Stimulated activated naive CD4-positive, alpha-beta T cell (primary cell): ENCODE measurements around the gene IL13RA1.
A peak's percentile ranks its signal among the peaks of the same experiment; 100 is the strongest.
"Not testable (repeated sequence)": the region's sequence is repeated elsewhere in the genome, so short reads cannot be mapped to it uniquely, and the experiment has no call there.

Source experiments
- DNase-seq, 6 experiments: peaks; one replicate each; lab custom pipeline; 2025; lab: John Stamatoyannopoulos, UW

IL13RA1 gene

GRCh38 chrX:118726887-118727685 is at the start of gene IL13RA1:
IL13RA1 (plus strand) TSS chrX:118727606; CDS start chrX:118727639, 33 bp downstream.
- DNase-seq: peak in 1 of 6 experiments; percentile 6

- DNase-seq: no peak
Observed at GRCh38 chrX:118679290-118679689, 48.1 kb upstream of the IL13RA1 start.

DNA sequence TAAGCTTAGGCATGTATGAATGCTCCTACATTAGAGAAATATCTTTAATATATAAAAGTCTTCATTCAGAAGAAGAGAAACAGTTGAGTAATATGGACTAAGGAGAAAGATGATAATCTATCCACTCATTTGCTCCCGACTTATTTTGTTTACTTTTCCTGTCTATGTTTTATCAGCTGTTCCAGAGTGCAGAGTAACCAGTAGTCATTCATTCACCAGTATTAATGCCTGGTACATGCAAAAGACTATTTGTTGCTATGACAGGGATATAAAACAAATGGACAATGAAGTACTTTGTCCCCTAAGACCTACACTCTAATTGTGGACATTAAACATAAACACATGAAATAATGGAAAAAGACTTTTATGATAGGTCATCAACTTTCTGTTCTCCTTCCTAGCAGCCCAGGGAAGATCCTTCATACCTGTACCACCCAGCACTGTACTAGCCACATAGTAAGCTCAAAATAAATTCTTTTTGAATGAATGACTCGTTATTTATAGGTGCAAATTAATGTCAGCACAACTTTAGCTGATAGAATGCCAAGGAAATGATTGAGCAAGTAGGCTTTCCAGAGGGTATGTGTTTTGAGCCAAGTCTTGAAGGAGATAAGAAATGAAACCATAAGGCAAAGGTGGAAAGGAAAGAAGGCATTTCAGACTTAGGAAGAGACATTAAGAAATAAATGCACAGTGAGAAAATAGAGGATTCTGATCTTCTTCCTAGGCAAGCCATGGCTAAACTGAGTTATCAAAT is 45.0 kb upstream of the IL13RA1 start:
- DNase-seq: no peak

DNA sequence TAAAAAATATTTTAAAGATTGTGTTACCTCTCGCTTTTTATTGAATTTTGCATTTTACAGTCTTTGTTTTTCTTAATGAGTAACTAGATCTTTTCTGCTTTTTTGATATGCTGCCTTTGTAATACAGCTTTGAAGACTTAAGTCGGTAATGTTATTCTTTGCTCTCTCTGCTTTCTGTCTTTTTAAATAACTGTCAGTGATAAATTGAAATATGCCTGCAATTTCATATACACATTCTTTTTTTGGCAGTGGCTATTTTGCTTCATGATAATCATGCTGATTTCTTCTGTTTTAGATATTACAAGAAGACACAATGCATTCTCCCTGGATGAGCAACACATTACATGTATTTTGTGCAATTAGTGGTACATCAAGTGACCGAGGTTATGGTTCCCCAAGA is 42.0 kb upstream of the IL13RA1 start:
- no peak for DNase-seq

DNA sequence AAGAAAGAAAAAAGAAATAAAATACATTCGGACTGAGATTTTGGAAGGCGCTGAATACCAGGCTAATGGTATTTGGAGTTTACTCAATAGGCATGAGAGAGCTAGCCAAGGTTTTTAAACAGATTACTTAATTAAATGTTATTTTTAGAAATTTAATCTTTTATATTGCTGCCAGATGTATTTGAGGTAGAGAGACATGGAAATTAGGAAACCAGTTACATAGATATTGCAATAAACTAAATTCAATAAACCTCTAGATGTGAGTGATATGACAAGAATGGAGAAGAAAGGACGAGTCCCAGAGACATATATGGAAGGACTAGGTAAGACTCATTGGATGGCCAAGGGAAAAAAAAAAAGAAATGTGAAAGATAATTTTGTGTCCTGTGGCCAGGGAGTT is 38.5 kb upstream of the IL13RA1 start:
- DNase-seq: no peak

- DNase-seq: no peak
Observed at GRCh38 chrX:118693843-118694242, 33.6 kb upstream of the IL13RA1 start.

- DNase-seq: no peak
Observed at GRCh38 chrX:118694638-118695037, 32.8 kb upstream of the IL13RA1 start.

DNA sequence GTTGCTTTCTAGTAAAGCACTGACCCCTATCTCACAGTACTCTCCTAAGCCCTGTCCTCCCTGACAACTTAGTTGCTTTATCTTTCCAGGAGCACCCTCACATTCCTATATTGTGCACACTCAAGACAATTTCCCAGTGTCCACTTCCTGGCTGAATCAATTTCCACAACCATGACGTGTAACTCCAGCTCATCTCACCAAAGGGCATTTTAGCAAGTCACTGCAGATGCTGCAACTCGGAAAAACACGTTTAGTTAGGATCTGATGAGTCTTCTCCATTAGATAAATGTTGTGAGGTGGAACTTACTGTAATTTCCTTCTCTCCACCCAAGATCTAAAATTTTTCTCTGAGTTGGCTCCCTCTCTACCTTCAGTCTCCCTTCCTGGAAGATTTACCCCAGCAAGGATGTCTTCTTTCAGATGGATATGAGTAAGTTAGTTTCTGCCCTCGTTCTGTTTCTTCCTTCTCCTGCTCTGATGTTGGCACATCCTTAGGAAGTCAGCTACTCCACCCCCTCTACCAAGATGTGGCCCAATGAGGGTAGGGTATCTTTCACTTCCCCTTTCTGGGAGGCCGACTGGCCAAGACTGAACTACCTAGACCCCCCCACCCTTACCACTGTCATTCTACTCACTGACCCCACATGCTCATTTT is 28.8 kb upstream of the IL13RA1 start:
- no peak for DNase-seq

- DNase-seq: no peak
Observed at GRCh38 chrX:118702741-118703140, 24.7 kb upstream of the IL13RA1 start.

DNA sequence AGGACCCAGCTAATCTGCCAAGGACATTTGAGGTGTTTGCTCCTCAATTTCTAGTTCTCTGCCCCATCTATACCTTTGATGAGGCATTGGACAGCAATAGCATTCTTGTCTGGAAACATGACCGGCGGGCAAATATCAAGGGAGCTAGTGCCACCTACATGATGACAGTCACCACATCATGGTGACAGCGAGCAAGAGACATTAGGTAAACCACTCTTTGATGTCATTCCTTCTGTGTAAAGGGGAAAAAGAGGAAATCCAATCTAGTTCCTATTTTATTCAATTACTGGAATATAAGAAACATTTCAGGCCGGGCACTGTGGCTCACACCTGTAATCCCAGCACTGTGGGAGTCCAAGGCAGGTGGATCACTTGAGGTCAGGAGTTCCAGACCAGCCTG is 20.7 kb upstream of the IL13RA1 start:
- DNase-seq: no peak

GRCh38 chrX:118714521-118714920 is 12.9 kb upstream of the IL13RA1 start:
- DNase-seq: no peak

DNA sequence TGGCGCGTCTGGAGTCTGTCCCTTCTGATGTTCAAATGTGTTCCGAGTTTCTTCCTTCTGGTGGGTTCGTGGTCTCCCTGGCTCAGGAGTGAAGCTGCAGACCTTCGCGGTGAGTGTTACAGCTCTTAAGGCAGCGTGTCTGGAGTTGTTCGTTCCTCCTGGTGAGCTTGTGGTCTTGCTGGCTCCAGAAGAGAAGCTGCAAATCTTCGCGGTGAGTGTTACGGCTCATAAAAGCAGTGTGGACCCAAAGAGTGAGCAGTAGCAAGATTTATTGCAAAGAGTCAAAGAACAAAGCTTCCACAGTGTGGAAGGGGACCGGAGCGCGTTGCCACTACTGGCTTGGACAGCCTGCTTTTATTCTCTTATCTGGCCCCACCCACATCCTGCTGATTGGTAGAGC is 11.5 kb upstream of the IL13RA1 start:
- DNase-seq: not testable (repeated sequence)

- DNase-seq: not testable (repeated sequence)
Observed at GRCh38 chrX:118716833-118717232, 10.6 kb upstream of the IL13RA1 start.

DNA sequence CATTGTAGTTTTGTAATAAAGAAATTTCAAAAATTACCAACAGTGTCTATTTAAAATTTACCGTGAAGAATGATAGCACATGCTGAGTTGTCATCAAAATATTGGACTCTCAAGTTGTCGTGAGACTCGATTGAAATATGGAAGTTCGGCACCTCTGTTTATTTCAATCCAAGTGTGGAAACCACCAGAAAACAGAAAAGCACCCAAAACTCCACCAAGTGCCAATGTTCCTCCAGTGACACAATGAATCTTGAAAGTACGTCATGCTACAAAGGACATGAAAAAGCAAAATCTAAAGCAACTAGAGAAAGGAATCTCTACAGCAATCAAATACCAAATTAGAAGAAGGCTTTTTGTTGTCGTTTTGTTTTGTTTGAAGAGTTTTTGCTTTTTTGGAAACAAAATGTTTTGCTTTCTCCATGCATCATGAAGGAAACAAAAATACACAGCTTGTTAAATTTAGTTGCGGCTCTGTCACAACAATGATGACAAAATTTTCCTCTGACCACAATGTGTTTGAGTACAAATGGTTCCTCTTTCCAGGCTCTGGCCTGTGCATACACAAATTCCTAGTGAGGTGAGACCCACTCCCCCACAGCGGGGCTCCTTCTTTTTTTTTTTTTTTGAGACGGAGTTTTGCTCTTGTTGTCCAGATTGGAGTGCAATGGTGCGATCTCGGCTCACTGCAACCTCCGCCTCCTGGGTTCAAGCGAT is 9.6 kb upstream of the IL13RA1 start:
- DNase-seq: no peak

- DNase-seq: no peak
Observed at GRCh38 chrX:118718737-118719136, 8.7 kb upstream of the IL13RA1 start.

DNA sequence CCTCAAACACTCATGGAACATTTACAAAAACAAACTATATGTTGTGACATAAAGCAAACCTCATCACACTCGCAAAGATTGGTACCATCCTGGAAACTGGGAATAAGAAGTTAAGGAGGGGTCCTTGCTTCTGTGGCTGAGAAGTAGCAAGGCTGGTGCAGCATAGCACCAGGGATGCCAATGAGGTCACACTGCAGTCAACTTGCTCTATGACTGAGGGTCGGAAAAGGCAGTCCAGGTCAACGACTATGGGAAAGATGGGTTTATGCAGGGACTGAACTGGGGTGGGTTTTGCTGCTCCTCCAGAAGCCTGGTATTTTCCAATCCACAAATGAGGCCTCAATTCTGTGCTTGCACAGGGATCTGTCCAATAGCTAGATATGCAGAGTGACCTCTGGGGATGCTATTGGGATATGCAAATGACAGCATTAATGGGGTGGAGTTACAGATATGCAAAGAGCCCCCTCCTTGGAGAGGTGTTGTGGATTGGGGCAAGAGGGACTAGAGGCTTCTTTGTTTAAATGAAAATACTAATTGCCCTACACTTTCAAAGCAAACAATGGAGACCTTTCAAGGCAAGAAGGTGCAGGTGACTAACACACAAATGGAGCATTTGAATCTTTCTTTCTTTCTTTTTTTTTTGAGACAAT is 7.2 kb upstream of the IL13RA1 start:
- no peak for DNase-seq

DNA sequence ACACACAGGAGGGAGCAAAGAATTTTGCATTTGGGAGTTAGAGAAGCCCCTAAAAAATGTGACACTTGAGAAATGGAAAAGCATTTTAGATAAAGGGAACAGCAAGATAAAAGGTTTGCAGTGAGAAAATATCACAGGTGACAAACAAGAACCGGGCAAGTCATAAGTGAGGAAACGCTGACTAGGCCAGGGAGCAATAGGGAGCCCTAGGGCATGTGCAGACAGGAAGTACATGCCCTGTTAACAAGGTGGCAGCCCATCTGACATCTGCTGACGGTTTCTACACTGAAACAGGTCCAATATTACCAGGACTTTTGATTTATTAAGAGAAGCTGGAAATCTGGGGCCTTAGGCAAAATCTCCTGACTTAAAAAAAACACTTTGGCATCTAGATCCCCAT is 4.0 kb upstream of the IL13RA1 start:
- no peak for DNase-seq

DNA sequence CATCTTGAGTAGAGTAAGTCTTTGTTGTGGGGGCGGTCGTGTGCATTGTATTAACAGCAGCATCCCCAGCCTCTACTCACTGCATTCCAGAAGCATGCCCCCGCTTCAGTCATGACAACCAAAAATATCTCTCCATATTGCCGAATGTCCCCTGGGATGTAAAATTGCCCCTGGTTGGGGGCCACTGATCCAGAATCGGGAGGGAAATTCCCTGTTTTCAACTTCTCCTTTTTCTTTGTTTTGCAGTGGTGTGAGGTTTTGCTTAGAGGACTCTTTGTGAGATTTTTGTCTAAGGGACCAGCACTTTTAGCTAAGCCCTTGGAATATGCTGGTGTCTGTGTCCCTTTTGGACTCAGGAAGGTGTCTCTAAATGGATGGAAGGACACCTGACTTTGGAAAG is 3.0 kb upstream of the IL13RA1 start:
- DNase-seq: no peak

GRCh38 chrX:118724775-118725174 is 2.6 kb upstream of the IL13RA1 start:
- no peak for DNase-seq

- DNase-seq: no peak
Observed at GRCh38 chrX:118726396-118726795, 1.0 kb upstream of the IL13RA1 start.

- DNase-seq: no peak
Observed at GRCh38 chrX:118727686-118728339, 407 bp downstream of the IL13RA1 start.
